Stimulated activated CD4-positive, alpha-beta T cell treated with anti-CD3 and anti-CD28 coated beads, Interleukin-4, amount 100 ng/mL, for 48 hours (primary cell): ENCODE data around the gene TRIP11.

Experiments used
- DNase-seq, 2 donors: peaks; one replicate each; pipeline ENCODE4 v3.0.0-alpha.2; 2020; ENCODE audit warnings: low read depth in 2 of 2

Gene TRIP11

DNA sequence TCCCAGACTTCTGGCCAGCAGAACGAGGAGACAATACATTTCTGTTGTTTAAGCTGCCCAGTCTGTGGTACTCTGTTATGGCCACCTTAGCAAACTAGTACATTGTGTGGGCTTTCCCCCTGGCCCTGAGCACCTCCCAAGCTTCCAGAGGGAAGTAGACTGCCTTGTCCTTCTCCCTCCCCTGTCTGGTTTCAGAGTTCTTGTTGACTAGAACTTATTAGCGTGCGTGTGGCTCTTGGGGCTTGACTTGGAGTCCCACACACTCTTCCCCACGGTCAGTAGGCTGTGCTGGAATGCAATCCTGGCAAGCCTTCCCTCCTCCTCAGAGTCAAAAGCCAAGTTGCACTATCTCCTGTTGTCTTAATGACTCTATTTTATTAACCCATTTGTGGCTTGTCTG is 120.0 kb downstream of the TRIP11 start:
- DNase-seq: no peak

DNA sequence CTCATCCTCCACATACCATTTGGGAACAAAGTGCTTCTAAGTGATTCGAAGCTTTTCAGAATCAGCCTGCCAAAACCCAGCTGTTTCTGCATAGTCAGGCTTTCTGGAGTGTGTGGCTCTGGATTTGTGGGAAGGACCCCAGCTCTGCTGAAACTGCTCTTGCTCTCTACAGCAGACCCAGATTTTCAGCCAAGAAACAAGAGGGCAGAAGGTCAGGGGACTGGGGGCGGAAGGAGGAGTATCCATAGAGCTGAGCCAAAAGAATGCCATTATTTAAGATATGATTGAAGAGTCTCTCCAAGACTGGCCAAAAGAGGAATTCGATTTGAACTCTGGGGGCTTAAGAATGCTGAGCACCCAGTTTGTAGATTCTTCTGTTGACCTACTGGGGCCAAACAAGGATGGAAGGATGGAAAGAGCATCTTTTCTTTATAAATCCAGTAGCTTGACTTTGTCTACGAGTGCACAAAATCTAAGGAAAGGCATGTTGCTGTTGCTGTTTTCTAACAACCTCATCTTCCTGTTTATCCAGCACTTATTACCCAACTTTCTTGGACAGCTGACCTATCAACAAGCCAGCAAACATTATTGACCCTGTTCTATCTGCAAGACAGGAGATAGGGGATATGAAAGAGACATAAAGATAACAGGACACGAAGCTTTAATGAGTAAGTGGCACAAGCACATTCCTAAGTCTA is 121.5 kb downstream of the TRIP11 start:
- DNase-seq: no peak
